T-helper 17 cell (primary cell): ENCODE data around the gene MCTP1. TPM values are rescaled to one million over a fixed set of nuclear protein-coding genes. Genes with fewer than 3 reads are reported as not detected.

Source experiments
- ATAC-seq: fragments of 150-1000 bp; cut with Tn5 transposase; 2 replicates; pipeline ENCODE4 v1.10.0; 2021; ENCODE audit warnings: mild to moderate bottlenecking, moderate library complexity
- DNase-seq, 3 donors: peaks; one replicate each; pipeline versions ENCODE4 v3.0.0 to v3.0.0-alpha.2; 2020 to 2021
- H3K9me3 ChIP-seq: one replicate; pipeline ENCODE4 v1.7.0; 2013; ENCODE audit warnings: low read length, mild to moderate bottlenecking; ENCODE audit not compliant: control insufficient read depth, poor library complexity, severe bottlenecking
- H3K27ac Mint-ChIP-seq: one replicate; pipeline ENCODE4 v1.8.0; 2022; ENCODE audit warnings: mild to moderate bottlenecking, moderate library complexity, mixed read lengths
- H3K27me3 Mint-ChIP-seq: one replicate; pipeline ENCODE4 v1.8.0; 2022; ENCODE audit warnings: mixed read lengths
- H3K36me3 Mint-ChIP-seq: one replicate; pipeline ENCODE4 v1.8.0; 2022; ENCODE audit warnings: low read depth, mixed read lengths
- H3K4me1 Mint-ChIP-seq: one replicate; pipeline ENCODE4 v1.8.0; 2022; ENCODE audit warnings: mild to moderate bottlenecking, mixed read lengths
- H3K4me3 Mint-ChIP-seq: one replicate; pipeline ENCODE4 v1.8.0; 2022; ENCODE audit warnings: mild to moderate bottlenecking, moderate library complexity, mixed read lengths
- total RNA-seq, 4 donors: library from RNA in 2 of 4; stranded (reverse) in 2 of 4; gene quantifications; one replicate each; pipeline ENCODE4 v1.2.3 and lab custom pipeline; 2022 to 2026

The MCTP1 gene
- total RNA-seq, 2 donors from 2014 or later = 2.0 to 14.8 TPM

GRCh38 chr5:94893412-94894135 is 391.3 kb downstream of the MCTP1 start:
- no peaks in the 10 kb centered on the region for H3K9me3 ChIP-seq
- H3K36me3 Mint-ChIP-seq = no peaks in the 10 kb centered on the region
- peaks cover 12% of the 10 kb centered on the region for H3K27me3 Mint-ChIP-seq
- DNase-seq (no peak), ATAC-seq (no peak)
- H3K4me1 Mint-ChIP-seq = no peaks in the 10 kb centered on the region
- H3K27ac Mint-ChIP-seq = no peak overlapping the region
- no peak overlapping the region for H3K4me3 Mint-ChIP-seq

GRCh38 chr5:94891972-94892371 is 392.9 kb downstream of the MCTP1 start:
- peaks cover 12% of the 10 kb centered on the region for H3K27me3 Mint-ChIP-seq

GRCh38 chr5:94891565-94891964 is 393.3 kb downstream of the MCTP1 start:
- H3K27ac Mint-ChIP-seq = no peak overlapping the region
- no peak for ATAC-seq
- H3K27me3 Mint-ChIP-seq = peaks cover 12% of the 10 kb centered on the region
- no peak for DNase-seq
- no peak overlapping the region for H3K4me3 Mint-ChIP-seq
- H3K36me3 Mint-ChIP-seq = no peaks in the 10 kb centered on the region
- no peaks in the 10 kb centered on the region for H3K9me3 ChIP-seq
- no peaks in the 10 kb centered on the region for H3K4me1 Mint-ChIP-seq

More at GRCh38 chr5:94891972-94892371, 392.9 kb downstream of the MCTP1 start:
- H3K9me3 ChIP-seq = no peaks in the 10 kb centered on the region
- Mint-ChIP-seq H3K27ac (no peak overlapping the region), H3K4me3 (no peak overlapping the region), H3K36me3 (no peaks in the 10 kb centered on the region), H3K4me1 (no peaks in the 10 kb centered on the region)
- DNase-seq = no peak
- ATAC-seq = no peak

GRCh38 chr5:94890907-94891306 is 394.0 kb downstream of the MCTP1 start:
- ATAC-seq (no peak), DNase-seq (no peak)
- no peak overlapping the region for H3K4me3 Mint-ChIP-seq
- peaks cover 12% of the 10 kb centered on the region for H3K27me3 Mint-ChIP-seq
- no peaks in the 10 kb centered on the region for H3K36me3 Mint-ChIP-seq
- no peaks in the 10 kb centered on the region for H3K9me3 ChIP-seq
- no peaks in the 10 kb centered on the region for H3K4me1 Mint-ChIP-seq
- no peak overlapping the region for H3K27ac Mint-ChIP-seq

DNA sequence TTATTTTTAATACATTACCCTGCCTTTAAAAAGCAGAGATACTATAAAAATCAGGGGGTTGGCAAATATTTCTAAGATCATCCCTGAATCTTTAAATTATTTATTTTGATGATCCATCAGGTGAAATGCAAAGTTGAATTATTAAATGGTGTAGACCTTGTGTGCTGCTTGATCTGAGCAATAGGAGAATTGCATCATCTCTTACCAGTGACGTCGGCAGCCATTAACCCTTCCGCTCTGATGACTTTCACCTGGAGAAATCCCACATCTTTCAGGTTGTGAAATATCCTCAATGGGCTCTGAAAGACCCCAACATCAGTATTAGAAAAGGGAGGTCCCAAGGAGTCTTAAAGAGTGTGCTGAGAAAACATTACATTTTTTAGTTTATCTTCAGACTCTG is 396.2 kb downstream of the MCTP1 start:
- Mint-ChIP-seq H3K27me3 (peaks cover 7% of the 10 kb centered on the region), H3K27ac (no peak overlapping the region), H3K36me3 (no peaks in the 10 kb centered on the region), H3K4me3 (no peak overlapping the region), H3K4me1 (no peaks in the 10 kb centered on the region)
- no peaks in the 10 kb centered on the region for H3K9me3 ChIP-seq
- no peak for DNase-seq
- no peak for ATAC-seq

DNA sequence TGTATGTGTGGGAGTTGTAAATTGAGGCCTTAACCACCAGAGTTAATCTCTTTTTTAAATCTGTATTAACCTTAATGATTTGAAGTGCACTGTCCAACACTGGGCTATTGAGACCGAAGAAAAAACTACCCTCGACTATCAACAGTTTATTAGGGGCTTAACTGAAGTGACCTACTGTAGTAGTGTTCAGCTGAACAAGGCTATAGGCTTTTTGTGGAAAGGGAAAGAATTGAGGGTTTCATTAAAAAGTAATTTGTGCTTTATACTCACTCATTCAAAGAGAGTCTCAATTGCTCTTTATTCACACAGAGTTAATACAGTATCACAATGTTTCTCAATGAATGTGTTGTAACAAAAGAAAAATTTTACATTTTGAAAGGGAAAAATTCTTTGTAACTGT is 399.0 kb downstream of the MCTP1 start:
- Mint-ChIP-seq H3K36me3 (no peaks in the 10 kb centered on the region), H3K27ac (no peak overlapping the region), H3K4me1 (no peaks in the 10 kb centered on the region), H3K4me3 (no peak overlapping the region), H3K27me3 (peaks cover 6% of the 10 kb centered on the region)
- ATAC-seq (no peak), DNase-seq (no peak)
- no peaks in the 10 kb centered on the region for H3K9me3 ChIP-seq

DNA sequence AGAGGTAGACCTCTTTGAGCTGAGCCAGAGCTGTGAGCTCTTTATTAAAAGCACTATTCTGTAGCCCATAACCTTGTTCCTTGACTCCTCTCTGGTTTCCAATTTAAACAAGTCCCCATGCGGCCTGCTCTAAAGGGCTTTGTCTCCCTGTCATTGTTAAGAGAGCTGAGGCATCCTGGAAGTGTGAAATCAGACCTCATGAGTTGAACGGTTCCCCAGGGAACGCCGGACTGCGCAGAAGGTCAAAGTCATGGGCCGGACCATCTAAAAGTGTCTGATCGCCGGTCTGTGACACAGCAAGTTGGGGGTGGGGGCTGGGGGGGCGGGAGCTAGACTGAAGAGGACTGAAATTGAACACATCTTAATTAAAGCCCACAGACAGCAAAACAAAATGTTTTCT is 400.6 kb downstream of the MCTP1 start:
- DNase-seq (no peak), ATAC-seq (no peak)
- Mint-ChIP-seq H3K27me3 (peaks cover 6% of the 10 kb centered on the region), H3K27ac (no peak overlapping the region), H3K4me3 (no peak overlapping the region), H3K4me1 (no peaks in the 10 kb centered on the region), H3K36me3 (no peaks in the 10 kb centered on the region)
- no peaks in the 10 kb centered on the region for H3K9me3 ChIP-seq

- ATAC-seq (no peak), DNase-seq (no peak)
- Mint-ChIP-seq H3K27ac (no peak overlapping the region), H3K27me3 (peaks cover 17% of the 10 kb centered on the region), H3K36me3 (no peaks in the 10 kb centered on the region), H3K4me1 (no peaks in the 10 kb centered on the region), H3K4me3 (no peak overlapping the region)
- no peaks in the 10 kb centered on the region for H3K9me3 ChIP-seq
Measured at GRCh38 chr5:94872526-94872925, 412.4 kb downstream of the MCTP1 start.

DNA sequence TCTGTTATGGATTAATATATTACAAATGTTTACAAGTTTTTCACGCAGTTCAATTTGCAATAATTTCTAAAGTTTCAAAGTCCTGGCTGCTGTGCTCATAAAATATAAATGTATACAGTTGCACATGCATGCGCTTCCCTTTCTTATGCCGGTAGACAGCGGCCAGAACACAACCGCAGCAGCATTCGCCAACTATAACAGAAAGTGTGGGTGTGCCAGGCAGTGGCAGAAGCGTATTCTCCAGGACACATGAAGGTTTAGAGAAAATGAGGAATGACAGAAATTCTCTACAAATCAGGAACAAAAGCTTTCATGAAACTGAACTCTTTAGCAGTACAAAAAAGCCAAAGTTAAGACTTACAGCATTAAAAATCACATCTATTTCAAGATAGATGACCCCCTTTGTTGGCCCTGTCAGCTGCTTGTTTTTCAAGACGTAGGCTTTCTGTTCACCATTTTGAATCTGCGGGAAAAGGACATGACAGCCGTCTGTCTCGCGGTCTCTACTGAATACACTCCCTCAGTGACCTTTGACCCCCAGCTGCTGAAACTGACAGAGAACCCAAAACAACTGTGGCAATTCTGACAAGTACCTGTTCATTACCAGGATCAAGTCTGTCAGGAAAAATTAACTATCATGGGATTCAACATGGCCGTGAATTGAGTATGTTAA is 414.2 kb downstream of the MCTP1 start:
- Mint-ChIP-seq H3K27me3 (peaks cover 17% of the 10 kb centered on the region), H3K27ac (no peak overlapping the region), H3K4me3 (no peak overlapping the region), H3K4me1 (no peaks in the 10 kb centered on the region), H3K36me3 (no peaks in the 10 kb centered on the region)
- no peaks in the 10 kb centered on the region for H3K9me3 ChIP-seq
- ATAC-seq = no peak
- no peak for DNase-seq

DNA sequence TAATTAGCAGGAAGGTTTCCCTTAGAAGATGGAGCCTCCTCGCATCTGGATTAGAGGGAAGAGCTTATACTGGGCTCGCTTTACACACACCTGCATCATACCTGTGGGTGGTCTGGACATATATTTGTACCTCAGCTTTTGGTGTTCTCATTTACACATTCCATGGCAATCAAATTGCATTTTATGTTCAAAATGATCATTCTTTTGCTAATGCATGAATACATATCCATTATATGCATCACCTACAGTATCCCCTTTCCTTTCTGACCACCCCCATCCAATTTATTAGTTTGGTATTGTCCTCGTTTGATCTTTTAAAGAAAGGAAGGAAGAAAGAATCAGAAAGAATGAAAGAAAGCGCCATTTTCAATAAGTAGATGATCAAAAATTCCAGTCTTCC is 415.0 kb downstream of the MCTP1 start:
- ATAC-seq = no peak
- H3K27me3 Mint-ChIP-seq = peaks cover 12% of the 10 kb centered on the region
- no peak overlapping the region for H3K27ac Mint-ChIP-seq

DNA sequence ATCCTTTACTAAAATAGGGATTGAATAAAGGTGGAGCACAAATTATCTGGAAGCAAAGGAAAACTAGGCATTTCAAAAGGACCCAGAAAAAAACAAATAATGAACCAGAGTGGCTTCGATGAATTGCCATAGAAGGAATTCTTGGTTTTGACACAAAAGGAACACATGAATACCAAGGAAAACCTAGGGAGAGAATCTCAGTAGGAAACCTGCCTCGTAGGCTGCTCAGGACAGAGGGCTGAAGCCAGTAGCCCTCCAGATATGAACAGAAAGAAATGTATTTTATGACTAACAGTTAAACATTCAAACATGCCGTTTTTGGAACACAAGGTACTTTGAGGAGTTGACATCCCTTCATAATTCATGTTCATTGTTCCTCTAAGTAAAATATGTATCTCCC is 420.9 kb downstream of the MCTP1 start:
- Mint-ChIP-seq H3K27me3 (peaks cover 15% of the 10 kb centered on the region), H3K4me1 (no peaks in the 10 kb centered on the region)

More for the DNA sequence above, 415.0 kb downstream of the MCTP1 start:
- H3K36me3 Mint-ChIP-seq = no peaks in the 10 kb centered on the region
- no peaks in the 10 kb centered on the region for H3K9me3 ChIP-seq
- no peak for DNase-seq
- H3K4me1 Mint-ChIP-seq = no peaks in the 10 kb centered on the region
- no peak overlapping the region for H3K4me3 Mint-ChIP-seq

GRCh38 chr5:94857111-94857510 is 427.8 kb downstream of the MCTP1 start:
- DNase-seq (no peak), ATAC-seq (no peak)
- Mint-ChIP-seq H3K36me3 (no peaks in the 10 kb centered on the region), H3K4me1 (no peaks in the 10 kb centered on the region), H3K27me3 (peaks cover 20% of the 10 kb centered on the region), H3K4me3 (no peak overlapping the region), H3K27ac (no peak overlapping the region)
- H3K9me3 ChIP-seq = no peaks in the 10 kb centered on the region

More for the DNA sequence above, 420.9 kb downstream of the MCTP1 start:
- ATAC-seq (no peak), DNase-seq (no peak)
- Mint-ChIP-seq H3K27ac (no peak overlapping the region), H3K36me3 (no peaks in the 10 kb centered on the region), H3K4me3 (no peak overlapping the region)
- H3K9me3 ChIP-seq = no peaks in the 10 kb centered on the region

GRCh38 chr5:94856257-94856800 is 428.6 kb downstream of the MCTP1 start:
- Mint-ChIP-seq H3K27me3 (peaks cover 20% of the 10 kb centered on the region), H3K4me3 (no peak overlapping the region), H3K36me3 (no peaks in the 10 kb centered on the region), H3K4me1 (no peaks in the 10 kb centered on the region), H3K27ac (no peak overlapping the region)
- H3K9me3 ChIP-seq = no peaks in the 10 kb centered on the region
- ATAC-seq (no peak), DNase-seq (no peak)
